H9 (cell line): ENCODE results near the gene MRPL48. TPM values are rescaled to one million over a fixed set of nuclear protein-coding genes. Genes with fewer than 3 reads are reported as not detected.

Experiments
- DNase-seq: peaks from one replicate; pipeline ENCODE4 v3.0.0-alpha.2; 2017
- H2AFZ ChIP-seq: one replicate; pipeline ENCODE4 v1.6.1; 2013; ENCODE audit warnings: mild to moderate bottlenecking, low read length, control low read depth, moderate library complexity
- H2AK5ac ChIP-seq: 2 replicates; pipeline ENCODE4 v1.6.1; 2013; ENCODE audit warnings: low read length, control low read depth, mixed read lengths; ENCODE audit not compliant: insufficient read length
- H2BK120ac ChIP-seq: one replicate; pipeline ENCODE4 v1.6.1; 2013; ENCODE audit warnings: low read depth, mild to moderate bottlenecking, low read length, control low read depth, inconsistent platforms; ENCODE audit not compliant: poor library complexity, severe bottlenecking
- H2BK12ac ChIP-seq: 2 replicates; pipeline ENCODE4 v1.6.1; 2013; ENCODE audit warnings: low read length, control low read depth, mixed read lengths, low read depth; ENCODE audit not compliant: insufficient read length
- H2BK15ac ChIP-seq: 2 replicates; pipeline ENCODE4 v1.6.1; 2013; ENCODE audit warnings: low read depth, low read length, control low read depth
- H2BK20ac ChIP-seq: one replicate; pipeline ENCODE4 v1.6.1; 2013; ENCODE audit warnings: low read depth, mild to moderate bottlenecking, low read length, control low read depth, inconsistent platforms; ENCODE audit not compliant: poor library complexity, severe bottlenecking
- H2BK5ac ChIP-seq: 2 replicates; pipeline ENCODE4 v1.6.1; 2013; ENCODE audit warnings: low read length, control low read depth, mixed read lengths; ENCODE audit not compliant: insufficient read length
- H3K14ac ChIP-seq: 2 replicates; pipeline ENCODE4 v1.6.1; 2013; ENCODE audit warnings: low read length, control low read depth; ENCODE audit not compliant: insufficient read depth
- H3K18ac ChIP-seq: 2 replicates; pipeline ENCODE4 v1.6.1; 2013; ENCODE audit warnings: low read depth, mild to moderate bottlenecking, mixed read lengths, low read length, control low read depth; ENCODE audit not compliant: insufficient read length
- H3K23ac ChIP-seq: 2 replicates; pipeline ENCODE4 v1.6.1; 2013; ENCODE audit warnings: low read length, control low read depth, mixed read lengths, low read depth; ENCODE audit not compliant: insufficient read length
- H3K23me2 ChIP-seq: 2 replicates; pipeline ENCODE4 v1.6.1; 2013; ENCODE audit warnings: low read depth, mild to moderate bottlenecking, mixed read lengths, low read length, control low read depth; ENCODE audit not compliant: insufficient read length, poor library complexity, severe bottlenecking
- H3K27ac ChIP-seq: 2 replicates; pipeline ENCODE4 v1.5.1; 2013; ENCODE audit warnings: low read length, control low read depth, mixed read lengths, low read depth; ENCODE audit not compliant: insufficient read length
- H3K27me3 ChIP-seq: 2 replicates; pipeline ENCODE4 v1.6.1; 2013; ENCODE audit warnings: low read length, control low read depth, inconsistent platforms; ENCODE audit not compliant: insufficient read depth
- H3K4ac ChIP-seq: 2 replicates; pipeline ENCODE4 v1.6.1; 2013; ENCODE audit warnings: low read depth, mild to moderate bottlenecking, control low read depth, inconsistent platforms, low read length, moderate library complexity
- H3K4me1 ChIP-seq: 2 replicates; pipeline ENCODE4 v1.6.1; 2013; ENCODE audit warnings: low read length, control low read depth, inconsistent platforms; ENCODE audit not compliant: insufficient read depth
- H3K4me2 ChIP-seq: 2 replicates; pipeline ENCODE4 v1.6.1; 2013; ENCODE audit warnings: low read length, control low read depth, mixed read lengths; ENCODE audit not compliant: insufficient read length, insufficient read depth
- H3K56ac ChIP-seq: 2 replicates; pipeline ENCODE4 v1.6.1; 2013; ENCODE audit warnings: low read depth, mild to moderate bottlenecking, mixed read lengths, low read length, control low read depth; ENCODE audit not compliant: insufficient read length
- H3K79me1 ChIP-seq: 2 replicates; pipeline ENCODE4 v1.6.1; 2013; ENCODE audit warnings: low read depth, mild to moderate bottlenecking, moderate library complexity, low read length, control low read depth, inconsistent platforms; ENCODE audit not compliant: insufficient read depth, poor library complexity, severe bottlenecking
- H3K79me2 ChIP-seq: 2 replicates; pipeline ENCODE4 v1.6.1; 2013; ENCODE audit warnings: low read length, control low read depth, inconsistent platforms; ENCODE audit not compliant: insufficient read depth
- H3K9ac ChIP-seq: 2 replicates; pipeline ENCODE4 v1.6.1; 2013; ENCODE audit warnings: low read length, control low read depth, mixed read lengths; ENCODE audit not compliant: insufficient read length; ENCODE audit errors: extremely low read depth
- H3K9me3 ChIP-seq: one replicate; pipeline ENCODE4 v1.6.1; 2013; ENCODE audit warnings: low read depth, low read length, inconsistent platforms; ENCODE audit not compliant: control insufficient read depth
- H3T11ph ChIP-seq: one replicate; pipeline ENCODE4 v1.6.1; 2013; ENCODE audit warnings: mild to moderate bottlenecking, low read length, control low read depth, inconsistent platforms
- H4K20me1 ChIP-seq: one replicate; pipeline ENCODE4 v1.6.1; 2013; ENCODE audit not compliant: control insufficient read depth, insufficient read length, insufficient read depth
- H4K5ac ChIP-seq: 2 replicates; pipeline ENCODE4 v1.6.1; 2013; ENCODE audit warnings: low read depth, mild to moderate bottlenecking, mixed read lengths, low read length, control low read depth; ENCODE audit not compliant: insufficient read length
- H4K8ac ChIP-seq: replicated peaks from 2 replicates; pipeline ENCODE4 v1.6.1; 2013; ENCODE audit warnings: low read length, control low read depth, mixed read lengths, low read depth; ENCODE audit not compliant: insufficient read length
- H4K91ac ChIP-seq: 2 replicates; pipeline ENCODE4 v1.6.1; 2013; ENCODE audit warnings: low read depth, mild to moderate bottlenecking, moderate library complexity, mixed read lengths, low read length, control low read depth; ENCODE audit not compliant: insufficient read length
- H3K27ac Mint-ChIP-seq, 3 experiments: 2 replicates in 2 of 3; 3 replicates in 1 of 3; pipeline ENCODE4 v1.8.0; 2020 to 2021; ENCODE audit warnings: mixed read lengths in 3 of 3, mild to moderate bottlenecking in 1 of 3, moderate library complexity in 1 of 3
- H3K27me3 Mint-ChIP-seq: 2 replicates; pipeline ENCODE4 v1.8.0; 2021; ENCODE audit warnings: low read depth, mild to moderate bottlenecking, moderate library complexity, mixed read lengths
- H3K36me3 Mint-ChIP-seq, 3 experiments: 2 replicates in 2 of 3; 3 replicates in 1 of 3; pipeline ENCODE4 v1.8.0; 2020 to 2021; ENCODE audit warnings: low read depth in 3 of 3, mixed read lengths in 3 of 3; ENCODE audit not compliant: insufficient read depth in 1 of 3
- H3K4me1 Mint-ChIP-seq, 2 experiments: 2 replicates each; pipeline ENCODE4 v1.8.0; 2020; ENCODE audit warnings: mixed read lengths in 2 of 2
- H3K4me3 Mint-ChIP-seq, 2 experiments: 2 replicates in 1 of 2; 3 replicates in 1 of 2; pipeline ENCODE4 v1.8.0; 2020 to 2021; ENCODE audit warnings: mild to moderate bottlenecking in 2 of 2, mixed read lengths in 2 of 2, moderate library complexity in 1 of 2
- H3K9me3 Mint-ChIP-seq, 2 experiments: 2 replicates in 1 of 2; 3 replicates in 1 of 2; pipeline ENCODE4 v1.8.0; 2020; ENCODE audit warnings: mild to moderate bottlenecking in 2 of 2, mixed read lengths in 2 of 2, moderate library complexity in 1 of 2
- WGBS: extraction: QIAGEN DNeasy Blood & Tissue Kit; methylation state at CpG from one replicate; pipeline ENCODE4 v1.1.7; 2013; ENCODE audit warnings: missing lambda C conversion rate, low lambda C conversion rate, mixed read lengths; ENCODE audit not compliant: insufficient read length; ENCODE audit errors: extremely low coverage; 5-methylcytosine and 5-hydroxymethylcytosine counted together
- total RNA-seq: library from RNA; stranded (reverse); gene quantifications from 2 replicates; pipeline ENCODE4 v1.2.1, GENCODE V29; 2021
- TF ChIP-seq, protein P1 (sequence below): fragments of 200-600 bp; sonication (generic); conservative IDR thresholded peaks from 3 replicates; pipeline ENCODE4 v1.8.0; 2021; ENCODE audit warnings: antibody characterized with exemption, mild to moderate bottlenecking

Gene MRPL48
- total RNA-seq, 1 experiment from 2014 or later: 36.4 TPM

DNA sequence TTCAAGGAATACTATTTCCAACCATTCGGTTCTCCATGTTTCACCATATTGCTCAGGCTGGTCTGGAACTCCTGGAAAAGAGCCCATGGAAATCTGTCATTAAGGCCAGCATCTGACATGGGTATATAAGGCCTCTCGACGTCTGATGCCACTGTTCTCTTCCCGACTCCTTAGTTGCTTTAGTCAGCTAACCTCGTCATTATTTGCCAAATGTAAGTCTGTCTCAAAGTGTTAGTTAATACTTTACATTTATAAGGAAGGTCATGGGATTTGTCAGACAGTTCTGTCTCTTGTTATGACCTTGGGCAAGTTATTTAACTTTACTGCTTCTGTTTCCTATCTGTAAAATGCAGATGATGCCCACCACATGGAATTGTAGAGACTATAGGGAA, 1.6 kb downstream of the MRPL48 start:
- H4K91ac ChIP-seq: no peak overlapping the region
- Mint-ChIP-seq H3K27me3 (no peaks in the 10 kb centered on the region; the same call in 1 of the 2 replicates), H3K27ac (peak overlapping the region in 1 of 3 experiments; percentile 16; a peak in 1 of 7 replicates), H3K4me3 (no peak overlapping the region; a peak in 1 of 5 replicates), H3K4me1 (peaks cover 16 to 18% of the 10 kb centered on the region in 2 experiments), H3K36me3 (peaks cover 0 to 4% (median 3%) of the 10 kb centered on the region in 3 experiments; a peak in 2 of 7 replicates), H3K9me3 (no peaks in the 10 kb centered on the region)
- H3K9me3 ChIP-seq: no peaks in the 10 kb centered on the region
- no peak overlapping the region for H2AFZ ChIP-seq
- no peak overlapping the region for H2BK120ac ChIP-seq
- TF ChIP-seq, protein P1, sequence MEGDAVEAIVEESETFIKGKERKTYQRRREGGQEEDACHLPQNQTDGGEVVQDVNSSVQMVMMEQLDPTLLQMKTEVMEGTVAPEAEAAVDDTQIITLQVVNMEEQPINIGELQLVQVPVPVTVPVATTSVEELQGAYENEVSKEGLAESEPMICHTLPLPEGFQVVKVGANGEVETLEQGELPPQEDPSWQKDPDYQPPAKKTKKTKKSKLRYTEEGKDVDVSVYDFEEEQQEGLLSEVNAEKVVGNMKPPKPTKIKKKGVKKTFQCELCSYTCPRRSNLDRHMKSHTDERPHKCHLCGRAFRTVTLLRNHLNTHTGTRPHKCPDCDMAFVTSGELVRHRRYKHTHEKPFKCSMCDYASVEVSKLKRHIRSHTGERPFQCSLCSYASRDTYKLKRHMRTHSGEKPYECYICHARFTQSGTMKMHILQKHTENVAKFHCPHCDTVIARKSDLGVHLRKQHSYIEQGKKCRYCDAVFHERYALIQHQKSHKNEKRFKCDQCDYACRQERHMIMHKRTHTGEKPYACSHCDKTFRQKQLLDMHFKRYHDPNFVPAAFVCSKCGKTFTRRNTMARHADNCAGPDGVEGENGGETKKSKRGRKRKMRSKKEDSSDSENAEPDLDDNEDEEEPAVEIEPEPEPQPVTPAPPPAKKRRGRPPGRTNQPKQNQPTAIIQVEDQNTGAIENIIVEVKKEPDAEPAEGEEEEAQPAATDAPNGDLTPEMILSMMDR: no peak
- H3T11ph ChIP-seq: no peak overlapping the region
- no peaks in the 10 kb centered on the region for H3K23me2 ChIP-seq
- H3K27ac ChIP-seq: no peak overlapping the region
- no peaks in the 10 kb centered on the region for H3K79me1 ChIP-seq
- H4K8ac ChIP-seq: no peak overlapping the region
- H2BK15ac ChIP-seq: no peak overlapping the region
- no peak for DNase-seq
- H4K5ac ChIP-seq: no peak overlapping the region
- no peak overlapping the region for H3K56ac ChIP-seq
- H3K4me1 ChIP-seq: no peaks in the 10 kb centered on the region
- H2AK5ac ChIP-seq: no peak overlapping the region
- no peak overlapping the region for H3K14ac ChIP-seq
- H3K18ac ChIP-seq: no peak overlapping the region
- no peak overlapping the region for H2BK20ac ChIP-seq
- no peaks in the 10 kb centered on the region for H3K79me2 ChIP-seq
- no peak overlapping the region for H2BK5ac ChIP-seq
- no peaks in the 10 kb centered on the region for H4K20me1 ChIP-seq
- no peak overlapping the region for H3K4ac ChIP-seq
- H2BK12ac ChIP-seq: no peak overlapping the region
- H3K23ac ChIP-seq: no peak overlapping the region
- no peak overlapping the region for H3K4me2 ChIP-seq
- H3K27me3 ChIP-seq: no peaks in the 10 kb centered on the region
- H3K9ac ChIP-seq: no peak overlapping the region
- WGBS: no CpG with 5 or more reads among the region's 5 CpGs
